ENCODE data around the gene KLHL29. TPM values are rescaled to one million over a fixed set of nuclear protein-coding genes. Genes with fewer than 3 reads are reported as not detected.

KLHL29 gene
- total and polyA plus RNA-seq, 10 donors, result 1.5 to 30.5 (median 9.4) TPM

GRCh38 chr2:23699580-23699925 is 314.6 kb downstream of the KLHL29 start:
- 86 to 92% (median 88%) methylated on average over 5 of the region's 5 CpGs for WGBS, 5 donors

GRCh38 chr2:23700627-23701026 is 315.6 kb downstream of the KLHL29 start:
- DNase-seq, result no peak
- WGBS, 5 donors, result 84 to 99% (median 95%) methylated on average over 5 of the region's 5 CpGs

More at GRCh38 chr2:23699580-23699925, 314.6 kb downstream of the KLHL29 start:
- Histone ChIP-seq H3K4me3 (no peak overlapping the region), H3K4me1 (peaks cover 0 to 20% (median 4%) of the 10 kb centered on the region in 6 donors), H3K9me3 (no peaks in the 10 kb centered on the region), H3K27me3 (replicated peaks in 1 of 7) (no peaks in the 10 kb centered on the region), H3K36me3 (peaks cover 0 to 75% (median 9%) of the 10 kb centered on the region in 6 donors), H3K27ac (peak overlapping the region in 6 of 8 donors; percentile 8 to 72 (median 63))
- TF ChIP-seq CTCF (IDR thresholded peaks at IDR 0.05 in 8 of 11, conservative IDR thresholded peaks at IDR 0.05 in 3 of 11), result no peak
- TF ChIP-seq POLR2A (IDR thresholded peaks at IDR 0.05), result no peak
- TF ChIP-seq POLR2AphosphoS5 (IDR thresholded peaks at IDR 0.05), result no peak
- intact Hi-C loops (cut with DNase I; ENCODE audit: low total_unique reads), result no loop called here
- no peak for DNase-seq

GRCh38 chr2:23703037-23703582 is 318.1 kb downstream of the KLHL29 start:
- Histone ChIP-seq H3K9me3 (no peaks in the 10 kb centered on the region), H3K27ac (no peak overlapping the region), H3K36me3 (peaks cover 0 to 87% (median 28%) of the 10 kb centered on the region in 6 donors), H3K4me3 (no peak overlapping the region), H3K4me1 (peaks cover 0 to 8% (median 0%) of the 10 kb centered on the region in 6 donors), H3K27me3 (replicated peaks in 1 of 7) (no peaks in the 10 kb centered on the region)
- DNase-seq, result no peak
- 94 to 98% (median 96%) methylated on average over 10 to 17 of the region's 17 CpGs for WGBS, 5 donors
- intact Hi-C loops (cut with DNase I; ENCODE audit: low total_unique reads), result no loop called here
- TF ChIP-seq CTCF (IDR thresholded peaks at IDR 0.05 in 8 of 11, conservative IDR thresholded peaks at IDR 0.05 in 3 of 11) (no peak), POLR2AphosphoS5 (IDR thresholded peaks at IDR 0.05) (peak in 1 of 3 donors; percentile 50)

More at GRCh38 chr2:23700627-23701026, 315.6 kb downstream of the KLHL29 start:
- intact Hi-C loops (cut with DNase I; ENCODE audit: low total_unique reads), result no loop called here
- Histone ChIP-seq H3K4me3 (no peak overlapping the region), H3K4me1 (peaks cover 0 to 20% (median 4%) of the 10 kb centered on the region in 6 donors), H3K27me3 (replicated peaks in 1 of 7) (no peaks in the 10 kb centered on the region), H3K27ac (no peak overlapping the region), H3K36me3 (peaks cover 0 to 76% (median 10%) of the 10 kb centered on the region in 6 donors), H3K9me3 (no peaks in the 10 kb centered on the region)
- TF ChIP-seq POLR2A (IDR thresholded peaks at IDR 0.05) (no peak), CTCF (IDR thresholded peaks at IDR 0.05 in 8 of 11, conservative IDR thresholded peaks at IDR 0.05 in 3 of 11) (no peak), POLR2AphosphoS5 (IDR thresholded peaks at IDR 0.05) (no peak)

DNA sequence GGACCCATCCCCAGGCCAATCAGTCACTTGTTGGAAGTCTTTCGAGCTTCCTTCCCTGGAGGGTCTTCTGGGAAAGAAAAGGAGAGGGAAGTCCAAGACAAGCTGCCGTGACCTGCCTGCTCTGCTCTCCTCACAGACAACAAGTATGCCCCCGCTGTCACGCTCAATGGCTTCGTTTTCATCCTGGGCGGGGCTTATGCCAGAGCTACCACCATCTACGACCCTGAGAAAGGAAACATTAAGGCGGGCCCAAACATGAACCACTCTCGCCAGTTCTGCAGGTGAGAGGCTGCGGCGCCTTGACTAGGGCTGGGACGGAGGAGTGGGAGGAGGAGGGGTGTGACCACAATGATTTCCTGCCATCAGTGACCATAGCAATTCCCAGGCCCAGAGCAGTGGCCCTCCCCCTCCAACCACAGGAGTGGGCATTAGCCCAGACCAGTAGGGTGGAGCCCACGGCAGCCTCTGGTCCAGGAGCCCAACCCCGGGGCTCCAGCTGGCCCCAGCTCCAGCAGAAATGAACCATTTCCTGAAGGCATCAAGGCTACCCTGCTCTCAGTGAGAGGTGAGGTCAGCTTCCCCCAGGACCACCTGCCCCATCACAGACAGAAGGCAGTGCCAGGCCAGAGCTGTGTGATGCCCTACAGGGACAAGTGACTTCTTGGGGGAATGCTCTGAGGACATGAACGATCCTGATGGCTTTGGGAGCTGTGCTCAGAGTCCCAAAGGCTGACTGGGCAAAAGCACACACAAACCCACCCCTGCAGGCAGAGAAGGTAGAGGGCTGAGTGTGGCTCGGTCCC is 318.8 kb downstream of the KLHL29 start:
- H3K4me1 ChIP-seq, result peaks cover 0 to 6% (median 0%) of the 10 kb centered on the region in 6 donors
- DNase-seq, result no peak

More for the DNA sequence above, 318.8 kb downstream of the KLHL29 start:
- peaks cover 0 to 93% (median 34%) of the 10 kb centered on the region in 6 donors for H3K36me3 ChIP-seq
- TF ChIP-seq POLR2AphosphoS5 (IDR thresholded peaks at IDR 0.05) (peak in 1 of 3 donors; percentile 9), CTCF (IDR thresholded peaks at IDR 0.05 in 8 of 11, conservative IDR thresholded peaks at IDR 0.05 in 3 of 11) (no peak)
- H3K27me3 ChIP-seq (replicated peaks in 1 of 7), result no peaks in the 10 kb centered on the region
- intact Hi-C loops (cut with DNase I; ENCODE audit: low total_unique reads), result no loop called here
- H3K9me3 ChIP-seq, result no peaks in the 10 kb centered on the region
- 83 to 91% (median 87%) methylated on average over 16 of the region's 16 CpGs for WGBS, 5 donors
- H3K4me3 ChIP-seq, result no peak overlapping the region
- no peak overlapping the region for H3K27ac ChIP-seq
